Osteocyte (in vitro differentiated cells): ENCODE measurements around the gene ROCK1. TPM values are rescaled to one million over a fixed set of nuclear protein-coding genes. Genes with fewer than 3 reads are reported as not detected.

ENCODE experiments used
- DNase-seq: peaks from one replicate; pipeline ENCODE4 v3.0.0; 2021; ENCODE audit warnings: mixed read lengths; ENCODE audit not compliant: unreplicated experiment; ENCODE audit errors: extremely low spot score
- H3K27ac Mint-ChIP-seq: one replicate; pipeline ENCODE4 v1.8.0; 2021; ENCODE audit warnings: mild to moderate bottlenecking, mixed read lengths; ENCODE audit not compliant: unreplicated experiment
- H3K27me3 Mint-ChIP-seq: one replicate; pipeline ENCODE4 v1.8.0; 2021; ENCODE audit warnings: mixed read lengths; ENCODE audit not compliant: unreplicated experiment
- H3K36me3 Mint-ChIP-seq: one replicate; pipeline ENCODE4 v1.8.0; 2021; ENCODE audit warnings: mixed read lengths; ENCODE audit not compliant: unreplicated experiment
- H3K4me1 Mint-ChIP-seq: one replicate; pipeline ENCODE4 v1.8.0; 2021; ENCODE audit warnings: mixed read lengths; ENCODE audit not compliant: unreplicated experiment
- H3K4me3 Mint-ChIP-seq: one replicate; pipeline ENCODE4 v1.8.0; 2021; ENCODE audit warnings: mild to moderate bottlenecking, moderate library complexity, mixed read lengths; ENCODE audit not compliant: unreplicated experiment
- H3K9me3 Mint-ChIP-seq: one replicate; pipeline ENCODE4 v1.8.0; 2021; ENCODE audit warnings: mixed read lengths; ENCODE audit not compliant: unreplicated experiment
- CTCF ChIP-seq: fragments of 200-600 bp; sonication (generic); IDR thresholded peaks from 2 replicates; pipeline ENCODE4 v1.5.0; 2021; ENCODE audit warnings: antibody characterized with exemption, mild to moderate bottlenecking, moderate library complexity
- total RNA-seq: library from RNA; stranded (reverse); gene quantifications from 2 replicates; pipeline ENCODE4 v1.2.1, GENCODE V29; 2021

ROCK1 gene
- total RNA-seq, 1 donor from 2014 or later = 50.8 TPM

- DNase-seq = no peak
- no peaks in the 10 kb centered on the region for H3K9me3 Mint-ChIP-seq
- TF ChIP-seq CTCF = no peak
- H3K4me3 Mint-ChIP-seq = no peak overlapping the region
- no peaks in the 10 kb centered on the region for H3K36me3 Mint-ChIP-seq
- H3K27ac Mint-ChIP-seq = peak overlapping the region; percentile 80
- H3K27me3 Mint-ChIP-seq = no peaks in the 10 kb centered on the region
- peaks cover 30% of the 10 kb centered on the region for H3K4me1 Mint-ChIP-seq
These were observed 7.2 kb upstream of the ROCK1 start for GRCh38 chr18:21118806-21119205.

- H3K27ac Mint-ChIP-seq = peak overlapping the region; percentile 80
- H3K27me3 Mint-ChIP-seq = no peaks in the 10 kb centered on the region
- no peak for TF ChIP-seq CTCF
- no peak for DNase-seq
- H3K4me3 Mint-ChIP-seq = peak overlapping the region; percentile 16
- peaks cover 31% of the 10 kb centered on the region for H3K4me1 Mint-ChIP-seq
- H3K9me3 Mint-ChIP-seq = no peaks in the 10 kb centered on the region
- H3K36me3 Mint-ChIP-seq = no peaks in the 10 kb centered on the region
These were observed 6.0 kb upstream of the ROCK1 start for GRCh38 chr18:21117409-21118131.

- Mint-ChIP-seq H3K27ac (peak overlapping the region; percentile 78), H3K27me3 (no peaks in the 10 kb centered on the region), H3K4me3 (no peak overlapping the region), H3K36me3 (no peaks in the 10 kb centered on the region), H3K9me3 (no peaks in the 10 kb centered on the region), H3K4me1 (peaks cover 35% of the 10 kb centered on the region)
- TF ChIP-seq CTCF = no peak
- no peak for DNase-seq
These were observed 4.2 kb upstream of the ROCK1 start for GRCh38 chr18:21115519-21116411.

- Mint-ChIP-seq H3K9me3 (no peaks in the 10 kb centered on the region), H3K36me3 (no peaks in the 10 kb centered on the region), H3K4me1 (peaks cover 22% of the 10 kb centered on the region), H3K27ac (peak overlapping the region; percentile 98), H3K4me3 (no peak overlapping the region), H3K27me3 (no peaks in the 10 kb centered on the region)
- no peak for TF ChIP-seq CTCF
- no peak for DNase-seq
These were observed 1.0 kb upstream of the ROCK1 start for GRCh38 chr18:21112543-21113105.

GRCh38 chr18:21112140-21112473 is 494 bp upstream of the ROCK1 start:
- H3K9me3 Mint-ChIP-seq = no peaks in the 10 kb centered on the region
- H3K4me3 Mint-ChIP-seq = no peak overlapping the region
- no peaks in the 10 kb centered on the region for H3K36me3 Mint-ChIP-seq
- peak overlapping the region; percentile 98 for H3K27ac Mint-ChIP-seq
- TF ChIP-seq CTCF = no peak
- H3K4me1 Mint-ChIP-seq = peaks cover 21% of the 10 kb centered on the region
- no peaks in the 10 kb centered on the region for H3K27me3 Mint-ChIP-seq
- no peak for DNase-seq
